GM12865 (cell line): ENCODE data around the gene SULT1E1.

Experiments
- DNase-seq: peaks from one replicate; pipeline ENCODE4 v3.0.0; 2010; ENCODE audit warnings: low read depth
- H3K4me3 ChIP-seq: 2 replicates; pipeline ENCODE4 v1.5.1; 2011; ENCODE audit warnings: mild to moderate bottlenecking, low read depth, low read length, control low read depth
- CTCF ChIP-seq: IDR thresholded peaks from 2 replicates; pipeline ENCODE4 v1.5.1; 2011; ENCODE audit warnings: low read length, control low read depth, low read depth, inconsistent platforms; ENCODE audit not compliant: insufficient read depth; ENCODE audit errors: missing control alignments

The SULT1E1 gene

DNA sequence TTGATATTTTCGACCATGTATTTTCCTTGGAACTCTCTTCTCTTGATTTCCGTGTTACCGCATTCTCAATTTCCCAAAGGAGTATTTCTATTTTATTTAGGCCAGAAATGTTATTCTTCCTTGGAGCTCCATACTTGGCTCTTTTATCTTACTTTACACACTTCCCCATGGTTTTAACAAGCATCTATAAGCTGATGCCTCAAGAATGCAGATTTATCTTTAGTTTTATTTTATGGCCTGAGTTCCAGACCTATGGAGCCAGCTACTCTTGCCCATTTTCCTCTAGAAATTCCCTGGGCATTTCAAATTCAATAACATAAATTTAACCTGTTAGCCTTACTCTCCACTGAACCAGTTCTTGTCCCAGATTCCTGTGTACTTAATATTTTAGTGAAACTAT is 43.7 kb downstream of the SULT1E1 start:
- no peak for DNase-seq
- TF ChIP-seq CTCF: no peak

DNA sequence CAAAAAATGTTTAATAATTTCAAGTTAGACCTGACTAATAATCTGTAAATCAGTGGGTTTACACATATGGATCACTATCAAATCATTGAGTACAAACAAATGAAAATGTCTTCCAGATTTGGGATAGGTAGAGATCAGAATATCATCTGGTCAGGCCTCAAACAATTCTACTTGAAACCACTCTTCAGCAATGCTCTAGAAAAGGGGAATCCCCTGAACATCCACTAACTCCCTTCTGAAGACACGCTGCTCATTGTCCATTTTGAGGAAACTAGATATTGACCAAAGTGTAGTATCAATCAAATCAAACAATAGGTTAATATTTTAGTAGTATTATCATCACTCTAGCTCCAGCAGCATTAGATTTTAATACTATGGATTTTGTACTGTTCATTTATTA is 46.3 kb downstream of the SULT1E1 start:
- no peak for DNase-seq
- no peak overlapping the region for H3K4me3 ChIP-seq
- no peak for TF ChIP-seq CTCF

More for the DNA sequence above, 43.7 kb downstream of the SULT1E1 start:
- H3K4me3 ChIP-seq: no peak overlapping the region

DNA sequence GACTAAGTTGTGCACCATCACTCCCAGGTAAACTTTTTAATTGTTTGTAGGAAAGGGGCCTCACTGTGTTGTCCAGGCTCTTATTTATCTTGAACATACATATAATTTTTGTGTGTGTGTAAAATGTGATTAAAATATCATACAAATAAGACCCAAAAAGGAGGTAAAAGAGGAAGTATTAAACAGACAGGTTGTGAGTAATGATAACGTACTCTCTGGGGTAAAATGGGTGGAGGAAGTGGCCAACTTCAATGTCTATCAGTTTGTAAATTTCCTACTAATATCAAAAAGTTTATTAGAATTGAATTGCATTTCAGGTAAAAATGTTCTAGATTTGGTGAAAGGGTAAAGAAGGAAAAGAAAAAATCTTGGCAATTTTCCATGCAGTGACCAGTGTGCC is 48.8 kb downstream of the SULT1E1 start:
- TF ChIP-seq CTCF: no peak
- no peak for DNase-seq
- H3K4me3 ChIP-seq: no peak overlapping the region

GRCh38 chr4:69800599-69800998 is 59.3 kb downstream of the SULT1E1 start:
- no peak for DNase-seq
- no peak overlapping the region for H3K4me3 ChIP-seq
- TF ChIP-seq CTCF: no peak

- H3K4me3 ChIP-seq: no peak overlapping the region
- DNase-seq: no peak
- no peak for TF ChIP-seq CTCF
These were observed 60.6 kb downstream of the SULT1E1 start for GRCh38 chr4:69799337-69799736.

- TF ChIP-seq CTCF: no peak
- H3K4me3 ChIP-seq: no peak overlapping the region
- DNase-seq: no peak
These were observed 66.2 kb downstream of the SULT1E1 start for GRCh38 chr4:69793732-69794131.
